Sciatic nerve (tissue), 2 donors: ENCODE measurements around the gene FKBP9. TPM values are rescaled to one million over a fixed set of nuclear protein-coding genes. Genes with fewer than 3 reads are reported as not detected.
"Not testable (repeated sequence)": the region's sequence is repeated elsewhere in the genome, so short reads cannot be mapped to it uniquely, and the experiment has no call there.

Source experiments
- ATAC-seq: fragments of 200-7000 bp; cut with Tn5 transposase; one replicate; pipeline ENCODE4 v1.9.1; 2020; ENCODE audit warnings: mild to moderate bottlenecking, moderate library complexity
- DNase-seq: peaks from one replicate; pipeline ENCODE4 v3.0.0-alpha.2; 2020; ENCODE audit warnings: low spot score
- intact Hi-C: fragments of 100-400 bp; cut with DNase I; formaldehyde crosslinking; loops from one replicate; pipeline ENCODE4 v1.14.2; 2022
- total RNA-seq: library from RNA; stranded (reverse); fragmentation: NEBNext Ultra II Directional; extraction: Animal tissue kit (Norgen Biotek cat#: 25700); gene quantifications from one replicate; pipeline ENCODE4 v1.2.1, GENCODE V29; 2021
- donor health status: DM: no; HTN: no; CAD: no.
- donor health status: DM: no; HTN: no; CAD: no.

The FKBP9 gene, protein sequence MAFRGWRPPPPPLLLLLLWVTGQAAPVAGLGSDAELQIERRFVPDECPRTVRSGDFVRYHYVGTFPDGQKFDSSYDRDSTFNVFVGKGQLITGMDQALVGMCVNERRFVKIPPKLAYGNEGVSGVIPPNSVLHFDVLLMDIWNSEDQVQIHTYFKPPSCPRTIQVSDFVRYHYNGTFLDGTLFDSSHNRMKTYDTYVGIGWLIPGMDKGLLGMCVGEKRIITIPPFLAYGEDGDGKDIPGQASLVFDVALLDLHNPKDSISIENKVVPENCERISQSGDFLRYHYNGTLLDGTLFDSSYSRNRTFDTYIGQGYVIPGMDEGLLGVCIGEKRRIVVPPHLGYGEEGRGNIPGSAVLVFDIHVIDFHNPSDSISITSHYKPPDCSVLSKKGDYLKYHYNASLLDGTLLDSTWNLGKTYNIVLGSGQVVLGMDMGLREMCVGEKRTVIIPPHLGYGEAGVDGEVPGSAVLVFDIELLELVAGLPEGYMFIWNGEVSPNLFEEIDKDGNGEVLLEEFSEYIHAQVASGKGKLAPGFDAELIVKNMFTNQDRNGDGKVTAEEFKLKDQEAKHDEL
- total RNA-seq, result 150 TPM

DNA sequence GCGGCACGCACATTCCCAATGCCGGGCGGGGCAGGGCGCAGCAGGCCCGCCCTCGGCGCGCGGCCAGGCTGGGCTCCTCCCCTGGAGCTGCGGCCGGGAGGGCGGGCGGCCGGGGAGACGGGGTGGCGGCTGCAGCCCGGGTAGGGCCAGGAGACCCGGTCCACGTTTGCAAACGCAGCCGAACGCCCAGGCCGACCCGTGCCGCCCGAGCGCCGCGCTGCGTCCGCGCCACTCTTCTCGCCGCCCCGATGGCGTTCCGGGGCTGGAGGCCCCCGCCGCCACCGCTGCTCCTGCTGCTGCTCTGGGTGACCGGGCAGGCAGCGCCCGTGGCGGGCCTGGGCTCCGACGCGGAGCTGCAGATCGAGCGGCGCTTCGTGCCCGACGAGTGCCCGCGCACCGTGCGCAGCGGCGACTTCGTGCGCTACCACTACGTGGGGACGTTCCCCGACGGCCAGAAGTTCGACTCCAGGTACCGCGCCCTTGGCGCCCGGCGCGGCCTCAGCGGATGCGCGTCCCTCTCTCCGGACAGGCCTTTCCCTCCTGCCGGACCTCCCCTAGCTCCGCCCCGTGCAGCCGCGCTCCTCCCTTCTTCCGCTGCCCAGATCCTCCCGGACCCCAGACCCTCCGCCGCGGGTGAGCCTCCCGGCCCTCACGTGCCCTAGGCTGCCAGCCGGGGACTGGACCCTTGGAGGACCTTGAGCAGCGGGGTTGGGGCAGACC, at the start of gene FKBP9:
Gene FKBP9 (plus strand): TSS at position 115 of the 720 bp plus-strand sequence. CDS start 134 bp downstream, at position 249.
- intact Hi-C loops, result no loop called here
- DNase-seq, result peak; percentile 92
- peak; percentile 95 for ATAC-seq

DNA sequence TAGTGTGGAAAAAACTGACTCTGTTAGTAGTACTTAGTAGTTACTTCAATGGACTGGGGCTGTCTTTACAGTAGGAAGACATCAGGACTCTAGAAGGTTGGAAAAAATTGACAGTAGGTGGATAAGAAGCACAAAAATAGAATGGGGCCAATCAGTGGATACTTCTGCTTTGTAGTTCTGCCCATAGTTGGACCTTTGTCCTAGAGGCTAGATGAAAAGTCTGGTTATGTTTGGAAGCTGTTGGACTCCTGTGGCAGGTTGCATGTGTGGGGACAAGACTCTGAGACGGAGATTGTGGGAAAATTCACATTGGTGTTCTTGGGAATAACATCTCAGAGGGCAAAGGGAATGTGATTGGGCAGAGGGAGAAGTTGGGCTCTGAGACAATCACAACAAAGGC, 47.0 kb upstream of the FKBP9 start:
- intact Hi-C loops, result no loop called here
- ATAC-seq, result no peak
- DNase-seq, result no peak

GRCh38 chr7:32914184-32914583, 43.1 kb upstream of the FKBP9 start:
- ATAC-seq (no peak), DNase-seq (no peak)
- intact Hi-C loops, result no loop called here

DNA sequence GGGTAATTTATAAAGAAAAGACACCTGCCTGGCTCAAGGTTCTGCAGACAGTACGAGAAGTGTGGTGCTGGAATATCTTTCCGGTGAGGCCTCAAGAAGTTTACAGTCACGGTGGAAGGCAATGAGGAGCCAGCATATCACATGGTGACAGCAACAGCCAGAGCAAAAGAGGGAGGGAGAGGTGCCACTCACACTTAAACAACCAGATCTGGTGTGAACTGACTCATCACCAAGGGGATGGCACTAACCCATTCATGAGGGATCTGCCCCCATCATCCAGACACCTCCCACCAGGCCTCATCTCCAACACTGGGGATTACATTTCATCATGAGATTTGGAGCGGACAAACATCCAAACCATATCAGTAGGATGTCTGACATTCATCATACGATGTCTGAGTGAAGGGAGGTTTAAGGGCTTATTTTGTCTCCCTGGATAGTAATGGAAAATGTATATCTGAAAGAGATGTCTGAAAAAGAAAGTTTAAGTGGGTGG, 42.2 kb upstream of the FKBP9 start:
- no peak for DNase-seq
- ATAC-seq, result no peak
- intact Hi-C loops, result no loop called here

GRCh38 chr7:32916006-32916405, 41.2 kb upstream of the FKBP9 start:
- ATAC-seq, result no peak
- intact Hi-C loops, result no loop called here
- DNase-seq, result no peak

DNA sequence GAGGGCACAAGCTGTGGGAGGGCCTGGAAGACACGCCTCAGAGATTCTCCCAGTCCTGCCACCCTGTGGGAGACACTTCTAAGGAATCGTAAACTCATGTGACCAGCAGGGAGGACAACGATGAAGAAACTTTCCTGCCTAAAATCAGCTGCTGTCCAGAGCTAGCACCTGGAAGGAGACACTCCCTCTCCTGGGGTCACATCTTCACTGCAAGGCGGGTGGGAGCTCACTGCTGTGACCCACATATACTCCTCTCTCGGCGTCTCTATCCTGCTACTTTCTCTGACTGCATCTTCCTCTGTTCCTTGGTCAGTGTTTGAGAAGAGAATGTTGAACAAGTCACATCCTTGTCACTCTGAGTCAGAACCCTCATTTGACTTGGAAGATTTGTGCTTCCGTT, 40.2 kb upstream of the FKBP9 start:
- intact Hi-C loops, DNase-seq, ATAC-seq: not testable (repeated sequence)

DNA sequence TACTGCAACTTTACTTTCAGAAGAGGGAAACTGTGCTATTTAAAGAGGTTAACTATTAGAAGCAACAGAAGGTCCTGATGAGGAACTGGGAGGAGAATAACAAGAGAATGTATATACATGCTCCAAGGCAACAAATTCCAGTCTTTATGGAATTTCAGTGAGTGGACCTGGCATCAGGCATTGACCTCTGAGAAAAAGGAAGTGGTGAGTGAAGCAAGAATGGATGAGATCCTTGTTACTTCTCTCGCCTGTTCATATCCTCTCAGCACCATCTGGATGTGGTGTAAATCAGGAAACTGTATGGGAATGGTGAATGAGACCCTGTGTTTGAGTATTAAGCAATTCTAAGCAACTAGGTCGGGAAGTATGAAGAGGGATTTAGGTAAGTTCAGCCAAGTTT, 35.3 kb upstream of the FKBP9 start:
- intact Hi-C loops, result no loop called here
- ATAC-seq, result no peak
- DNase-seq, result no peak

DNA sequence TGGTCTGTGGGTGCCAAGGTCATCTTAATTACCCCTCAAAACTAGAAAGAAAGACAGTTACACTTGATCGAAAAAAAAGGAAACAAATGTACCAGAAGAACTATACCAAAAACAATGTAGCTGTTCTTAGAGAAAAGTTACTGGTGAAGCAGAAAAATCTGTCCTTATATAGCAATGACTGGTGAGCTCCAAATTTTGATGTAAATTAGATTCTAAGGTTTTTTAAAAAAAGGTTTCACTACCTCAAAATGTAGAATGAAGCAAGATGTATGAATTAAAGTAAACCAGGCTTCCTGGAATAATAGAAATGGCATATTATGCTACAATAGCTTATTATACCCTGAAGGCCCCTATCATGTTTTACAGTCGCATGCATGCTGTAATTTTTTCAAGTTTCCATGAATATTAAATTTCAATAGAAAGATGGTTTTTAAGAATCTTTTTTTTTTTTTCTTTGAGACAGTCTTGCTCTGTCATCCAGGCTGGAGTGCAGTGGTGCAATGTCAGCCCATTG, 28.4 kb upstream of the FKBP9 start:
- ATAC-seq (no peak), DNase-seq (no peak)
- intact Hi-C loops, result no loop called here

GRCh38 chr7:32929430-32930143, 27.7 kb upstream of the FKBP9 start:
- no peak for ATAC-seq
- no peak for DNase-seq
- intact Hi-C loops, result no loop called here

GRCh38 chr7:32930378-32930777, 26.9 kb upstream of the FKBP9 start:
- intact Hi-C loops, result no loop called here
- DNase-seq, result no peak
- peak; percentile 62 for ATAC-seq

- no peak for ATAC-seq
- intact Hi-C loops, result no loop called here
- no peak for DNase-seq
Observed at GRCh38 chr7:32935558-32935957, 21.7 kb upstream of the FKBP9 start.

- intact Hi-C loops, result no loop called here
Observed at GRCh38 chr7:32936689-32937088, 20.6 kb upstream of the FKBP9 start.

DNA sequence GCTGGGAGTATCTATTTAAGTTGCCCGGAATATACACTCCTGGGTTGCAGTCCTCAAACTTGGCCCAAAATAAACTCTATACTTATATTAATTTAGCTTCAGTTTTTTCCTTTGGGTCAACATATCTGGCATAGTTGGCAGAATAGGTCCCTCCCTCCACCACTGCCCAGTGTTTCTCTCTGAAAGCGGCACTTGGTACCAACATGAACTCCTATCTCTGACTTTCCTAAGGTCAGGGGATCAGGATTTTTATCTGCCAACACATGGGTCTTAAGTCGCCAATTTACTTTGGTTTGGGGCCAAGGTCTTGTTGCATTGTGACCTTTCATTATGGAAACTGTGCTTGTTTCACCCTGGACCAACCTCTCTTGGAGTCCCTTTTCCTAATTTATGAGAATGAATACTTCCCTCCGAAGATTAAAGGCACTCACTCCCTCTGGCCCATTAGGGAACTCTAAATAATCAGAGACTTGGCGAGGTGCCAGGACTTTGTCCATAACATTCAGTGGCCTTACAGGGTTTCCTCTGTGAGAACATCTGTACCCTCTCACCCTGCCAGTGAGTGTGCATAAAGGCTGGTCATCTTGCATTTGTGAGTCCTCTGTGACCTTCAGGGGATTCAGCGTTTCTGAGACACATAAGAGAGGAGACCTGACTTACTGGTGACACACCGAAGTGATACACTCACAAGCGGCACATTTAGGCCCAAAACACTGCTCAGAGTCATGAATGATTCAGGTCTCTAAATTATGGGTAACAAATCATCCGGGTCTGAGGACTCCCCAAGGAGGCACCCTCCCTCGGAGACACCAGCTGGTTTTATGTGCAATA, 19.7 kb upstream of the FKBP9 start:
- peak; percentile 17 for ATAC-seq
- intact Hi-C loops, result no loop called here
- DNase-seq, result peak; percentile 73

More at GRCh38 chr7:32936689-32937088, 20.6 kb upstream of the FKBP9 start:
- DNase-seq, result no peak
- ATAC-seq, result no peak

- DNase-seq (no peak), ATAC-seq (no peak)
- intact Hi-C loops, result no loop called here
Observed at GRCh38 chr7:32941181-32941580, 16.1 kb upstream of the FKBP9 start.

GRCh38 chr7:32941681-32942414, 15.4 kb upstream of the FKBP9 start:
- intact Hi-C loops, result no loop called here

DNA sequence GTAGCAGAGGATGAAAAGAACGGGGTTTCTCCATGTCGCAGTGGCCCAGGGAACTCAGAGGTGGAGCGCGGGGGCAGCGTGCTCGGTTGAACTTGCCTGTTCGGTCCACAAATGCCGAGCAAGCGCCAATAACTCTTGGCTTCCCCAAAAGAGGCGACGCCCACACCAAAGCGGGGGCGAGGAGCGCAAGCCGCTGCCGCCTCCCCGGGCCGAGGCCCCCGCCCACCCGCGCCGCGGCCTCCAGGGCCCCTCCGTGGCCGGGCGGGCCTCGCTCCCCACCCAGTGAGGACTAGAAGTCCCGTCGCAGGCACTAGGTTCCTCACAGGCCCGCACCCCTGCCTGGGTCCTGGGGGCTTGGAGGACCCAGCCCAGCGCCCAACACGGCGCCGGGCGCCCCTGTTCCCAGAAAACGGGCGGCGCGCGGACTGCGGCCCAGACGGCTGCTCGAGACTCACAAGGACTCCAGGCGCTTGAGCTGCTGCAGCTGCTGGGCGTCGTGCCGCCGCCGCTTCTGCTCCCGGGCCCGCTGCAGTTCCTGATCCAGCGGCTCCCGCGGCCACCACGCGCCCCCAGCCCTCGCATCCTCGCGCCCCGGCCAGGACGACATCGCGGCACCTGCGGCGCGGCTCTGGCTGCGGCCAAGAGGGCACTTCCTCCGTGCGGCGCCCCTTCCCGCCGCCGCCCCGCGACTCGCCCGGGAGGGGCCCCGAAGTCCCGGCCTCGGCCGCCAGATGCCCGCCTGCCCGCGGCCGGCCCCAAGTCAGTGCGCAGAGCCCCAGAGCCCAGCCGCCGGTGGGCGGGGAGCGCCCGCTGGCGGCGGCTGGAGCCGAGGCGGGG, 14.6 kb upstream of the FKBP9 start:
- DNase-seq (peak; percentile 87), ATAC-seq (peak; percentile 93)
- intact Hi-C loops, result no loop called here

More at GRCh38 chr7:32941681-32942414, 15.4 kb upstream of the FKBP9 start:
- ATAC-seq, result peak; percentile 67
- no peak for DNase-seq
